Keratinocyte (primary cell): Measurements from ENCODE around the gene SERPINI1. TPM values are rescaled to one million over a fixed set of nuclear protein-coding genes. Genes with fewer than 3 reads are reported as not detected.
A peak's percentile ranks its signal among the peaks of the same experiment; 100 is the strongest.

Experiments
- DNase-seq: peaks from one replicate; pipeline ENCODE4 v3.0.0-alpha.2; 2011; ENCODE audit warnings: low read depth, missing footprints, low spot score
- FAIRE-seq: peaks from 2 replicates; lab custom pipeline; 2011; peaks lifted over from hg19 to GRCh38; lab: Jason Lieb, UNC
- H2AFZ ChIP-seq: 2 replicates; pipeline ENCODE4 v1.6.0; 2012; ENCODE audit warnings: low read length, control low read depth, inconsistent platforms; ENCODE audit not compliant: control insufficient read depth
- H3K27ac ChIP-seq: 2 replicates; pipeline ENCODE4 v1.5.1; 2011; ENCODE audit warnings: low read length; ENCODE audit not compliant: control insufficient read depth, insufficient read depth
- H3K27me3 ChIP-seq: 3 replicates; pipeline ENCODE4 v1.6.0; 2011; ENCODE audit warnings: low read length; ENCODE audit not compliant: control insufficient read depth, insufficient read depth; ENCODE audit errors: extremely low read depth
- H3K36me3 ChIP-seq, 2 experiments: 2 replicates in 1 of 2; 3 replicates in 1 of 2; pipeline ENCODE4 v1.5.1; 2011; ENCODE audit warnings: low read length in 2 of 2, mild to moderate bottlenecking in 1 of 2; ENCODE audit not compliant: control insufficient read depth in 2 of 2, insufficient read depth in 2 of 2; ENCODE audit errors: extremely low read depth in 1 of 2
- H3K4me1 ChIP-seq: 3 replicates; pipeline ENCODE4 v1.5.1; 2011; ENCODE audit warnings: low read length; ENCODE audit not compliant: control insufficient read depth, insufficient read depth; ENCODE audit errors: extremely low read depth
- H3K4me2 ChIP-seq: 3 replicates; pipeline ENCODE4 v1.6.0; 2011; ENCODE audit warnings: low read depth, low read length; ENCODE audit not compliant: control insufficient read depth, insufficient read depth; ENCODE audit errors: extremely low read depth
- H3K4me3 ChIP-seq, 3 experiments: fragments of 200-600 bp in 1 of 3; sonication (generic) in 1 of 3; 2 replicates in 2 of 3; 3 replicates in 1 of 3; pipeline ENCODE4 v1.5.1; 2011 to 2016; ENCODE audit warnings: low read length in 3 of 3, mild to moderate bottlenecking in 3 of 3, control low read depth in 2 of 3, inconsistent platforms in 1 of 3, low read depth in 1 of 3, mixed read lengths in 1 of 3, mixed run types in 1 of 3, moderate library complexity in 1 of 3; ENCODE audit not compliant: control insufficient read depth in 2 of 3, insufficient read depth in 2 of 3; ENCODE audit errors: extremely low read depth in 1 of 3
- H3K79me2 ChIP-seq: 2 replicates; pipeline ENCODE4 v1.6.0; 2012; ENCODE audit warnings: low read length; ENCODE audit not compliant: control insufficient read depth, insufficient read depth
- H3K9ac ChIP-seq: 3 replicates; pipeline ENCODE4 v1.6.0; 2011; ENCODE audit warnings: low read length; ENCODE audit not compliant: control insufficient read depth, insufficient read depth; ENCODE audit errors: extremely low read depth
- H3K9me1 ChIP-seq: 3 replicates; pipeline ENCODE4 v1.6.0; 2011; ENCODE audit warnings: low read length; ENCODE audit not compliant: control insufficient read depth, insufficient read depth; ENCODE audit errors: extremely low read depth
- H3K9me3 ChIP-seq: 2 replicates; pipeline ENCODE4 v1.5.1; 2012; ENCODE audit warnings: low read depth, low read length; ENCODE audit not compliant: control insufficient read depth
- H4K20me1 ChIP-seq: 3 replicates; pipeline ENCODE4 v1.6.0; 2011; ENCODE audit warnings: low read length; ENCODE audit not compliant: control insufficient read depth, insufficient read depth; ENCODE audit errors: extremely low read depth
- CTCF ChIP-seq, 3 experiments: IDR thresholded peaks in 1 of 3; conservative IDR thresholded peaks in 1 of 3; optimal IDR thresholded peaks in 1 of 3; 2 replicates in 2 of 3; 3 replicates in 1 of 3; pipeline versions ENCODE3 to v1.5.1; 2011; ENCODE audit warnings: low read length in 3 of 3, mild to moderate bottlenecking in 3 of 3, moderate library complexity in 2 of 3, control low read depth in 1 of 3, inconsistent platforms in 1 of 3; ENCODE audit not compliant: insufficient read depth in 2 of 3; ENCODE audit errors: extremely low read depth in 1 of 3
- EZH2 ChIP-seq: IDR thresholded peaks from one replicate; pipeline ENCODE4 v1.6.1; 2012; ENCODE audit warnings: inconsistent platforms, mild to moderate bottlenecking, low read length, moderate library complexity
- dilution Hi-C: fragments of 300-500 bp; cut with MboI; formaldehyde crosslinking; loops from one replicate; pipeline ENCODE4 v1.7.0; 2020; ENCODE audit warnings: low sequenced_read_pairs; ENCODE audit not compliant: extremely low pct_ligation_motif_present
- polyA plus RNA-seq, 5 experiments: library from polyadenylated mRNA; depleted of rRNA in 3 of 5; stranded (reverse) in 3 of 5; stranded (forward) in 1 of 5; unstranded in 1 of 5; fragments of >200 nt; gene quantifications; 1 replicate in 1 of 5; 2 replicates in 3 of 5; 3 replicates in 1 of 5; pipeline versions ENCODE4 v1.2.1 to v1.2.3, GENCODE V29; 2011 to 2012; ENCODE audit warnings: missing spikeins in 2 of 5, low read depth in 1 of 5, low replicate concordance in 1 of 5

SERPINI1 gene
- polyA plus RNA-seq, 1 donor (not counting 4 experiments of a cell fraction or from before 2014, with no cell fraction given), result 5.5 TPM

GRCh38 chr3:167736264-167736787, 805 bp downstream of the SERPINI1 start:
- Histone ChIP-seq H3K9ac (peak overlapping the region; percentile 73), H3K27me3 (no peaks in the 10 kb centered on the region), H3K4me1 (peaks cover 15% of the 10 kb centered on the region), H3K9me3 (no peaks in the 10 kb centered on the region), H2AFZ (peak overlapping the region; percentile 97), H3K9me1 (peaks cover 4% of the 10 kb centered on the region), H3K4me3 (peak overlapping the region; percentile 93 to 96 (median 96)), H3K4me2 (peak overlapping the region; percentile 96), H4K20me1 (peaks cover 5% of the 10 kb centered on the region), H3K79me2 (peaks cover 32% of the 10 kb centered on the region), H3K27ac (peak overlapping the region; percentile 4), H3K36me3 (peaks cover 0 to 5% of the 10 kb centered on the region in 2 experiments)
- TF ChIP-seq EZH2 (no peak), CTCF (optimal IDR thresholded peaks at IDR 0.05 in 1 of 3, IDR thresholded peaks at IDR 0.05 in 1 of 3, conservative IDR thresholded peaks at IDR 0.05 in 1 of 3; ENCODE audit: extremely low read depth in 1 of 3, insufficient read depth in 2 of 3, low read length in 3 of 3) (no peak)
- DNase-seq (no peak), FAIRE-seq (no peak)
- dilution Hi-C loops, result no loop called here

GRCh38 chr3:167736997-167737396, 1.5 kb downstream of the SERPINI1 start:
- Histone ChIP-seq H3K4me1 (peaks cover 10% of the 10 kb centered on the region), H3K4me3 (no peak overlapping the region), H3K9me1 (no peaks in the 10 kb centered on the region), H3K36me3 (no peaks in the 10 kb centered on the region), H3K79me2 (peaks cover 26% of the 10 kb centered on the region), H2AFZ (no peak overlapping the region), H4K20me1 (no peaks in the 10 kb centered on the region), H3K9me3 (no peaks in the 10 kb centered on the region), H3K27ac (no peak overlapping the region), H3K27me3 (no peaks in the 10 kb centered on the region), H3K9ac (no peak overlapping the region), H3K4me2 (peak overlapping the region; percentile 96)
- FAIRE-seq (no peak), DNase-seq (no peak)
- dilution Hi-C loops, result no loop called here
- TF ChIP-seq CTCF (optimal IDR thresholded peaks at IDR 0.05 in 1 of 3, IDR thresholded peaks at IDR 0.05 in 1 of 3, conservative IDR thresholded peaks at IDR 0.05 in 1 of 3; ENCODE audit: extremely low read depth in 1 of 3, insufficient read depth in 2 of 3, low read length in 3 of 3) (no peak), EZH2 (no peak)
